Astrocyte (in vitro differentiated cells and primary cell): ENCODE results near the gene SPNS2.

Experiments used
- EZH2 ChIP-seq: IDR thresholded peaks from 2 replicates; pipeline ENCODE4 v1.6.1; 2012; ENCODE audit warnings: mild to moderate bottlenecking, low read length, inconsistent platforms; ENCODE audit not compliant: insufficient read depth
- TF ChIP-seq, protein P1 (sequence below): IDR thresholded peaks from 2 replicates; pipeline ENCODE4 v1.5.1; 2011; ENCODE audit warnings: low read depth, mild to moderate bottlenecking, inconsistent platforms, low read length, moderate library complexity; ENCODE audit not compliant: insufficient read depth

DNA sequence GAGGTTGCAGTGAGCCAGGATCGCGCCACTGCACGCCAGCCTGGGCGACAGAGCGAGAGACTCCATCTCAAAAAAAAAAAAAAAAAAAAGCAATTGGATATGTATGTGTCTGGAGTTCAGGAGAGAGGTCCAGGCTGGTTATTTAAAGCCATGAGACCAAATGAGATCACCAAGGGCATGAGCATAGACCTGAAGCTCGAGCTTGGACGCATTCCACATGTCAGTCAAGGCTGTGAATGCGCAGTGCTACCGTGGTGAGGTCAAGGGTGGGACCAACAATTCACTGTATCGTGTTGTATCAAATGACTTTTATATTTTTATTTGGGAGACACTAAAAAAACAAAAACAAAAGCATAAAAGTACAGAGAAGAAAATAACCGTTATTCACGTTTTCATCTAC, 29.1 kb upstream of the SPNS2 start:
- TF ChIP-seq, protein P1, sequence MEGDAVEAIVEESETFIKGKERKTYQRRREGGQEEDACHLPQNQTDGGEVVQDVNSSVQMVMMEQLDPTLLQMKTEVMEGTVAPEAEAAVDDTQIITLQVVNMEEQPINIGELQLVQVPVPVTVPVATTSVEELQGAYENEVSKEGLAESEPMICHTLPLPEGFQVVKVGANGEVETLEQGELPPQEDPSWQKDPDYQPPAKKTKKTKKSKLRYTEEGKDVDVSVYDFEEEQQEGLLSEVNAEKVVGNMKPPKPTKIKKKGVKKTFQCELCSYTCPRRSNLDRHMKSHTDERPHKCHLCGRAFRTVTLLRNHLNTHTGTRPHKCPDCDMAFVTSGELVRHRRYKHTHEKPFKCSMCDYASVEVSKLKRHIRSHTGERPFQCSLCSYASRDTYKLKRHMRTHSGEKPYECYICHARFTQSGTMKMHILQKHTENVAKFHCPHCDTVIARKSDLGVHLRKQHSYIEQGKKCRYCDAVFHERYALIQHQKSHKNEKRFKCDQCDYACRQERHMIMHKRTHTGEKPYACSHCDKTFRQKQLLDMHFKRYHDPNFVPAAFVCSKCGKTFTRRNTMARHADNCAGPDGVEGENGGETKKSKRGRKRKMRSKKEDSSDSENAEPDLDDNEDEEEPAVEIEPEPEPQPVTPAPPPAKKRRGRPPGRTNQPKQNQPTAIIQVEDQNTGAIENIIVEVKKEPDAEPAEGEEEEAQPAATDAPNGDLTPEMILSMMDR: no peak
- TF ChIP-seq EZH2: no peak
